Aorta (tissue), 5 donors: Measurements from ENCODE around the gene CAPN9. TPM values are rescaled to one million over a fixed set of nuclear protein-coding genes. Genes with fewer than 3 reads are reported as not detected.
A peak's percentile ranks its signal among the peaks of the same experiment; 100 is the strongest.

Experiments used
- ATAC-seq: fragments of 200-7000 bp; cut with Tn5 transposase; one replicate; pipeline ENCODE4 v1.9.1; 2022; ENCODE audit warnings: moderate library complexity; ENCODE audit not compliant: low FRiP score
- DNase-seq, 2 donors: peaks; one replicate each; pipeline ENCODE4 v3.0.0-alpha.2; 2020
- H3K27ac ChIP-seq, 2 donors: one replicate each; pipeline ENCODE4 v1.5.1; 2013; ENCODE audit warnings: low read length in 2 of 2, mild to moderate bottlenecking in 2 of 2, moderate library complexity in 2 of 2, control low read depth in 1 of 2, inconsistent platforms in 1 of 2, low read depth in 1 of 2
- H3K27me3 ChIP-seq, 2 donors: one replicate each; pipeline ENCODE4 v1.6.1; 2013; ENCODE audit warnings: control low read depth in 1 of 2, low read length in 1 of 2, mild to moderate bottlenecking in 1 of 2, moderate library complexity in 1 of 2; ENCODE audit not compliant: insufficient read depth in 2 of 2, control insufficient read depth in 1 of 2
- H3K36me3 ChIP-seq, 2 donors: one replicate each; pipeline ENCODE4 v1.6.1; 2013; ENCODE audit warnings: control low read depth in 1 of 2, low read length in 1 of 2, mild to moderate bottlenecking in 1 of 2; ENCODE audit not compliant: insufficient read depth in 2 of 2, control insufficient read depth in 1 of 2
- H3K4me1 ChIP-seq, 2 donors: one replicate each; pipeline ENCODE4 v1.6.1; 2013; ENCODE audit warnings: low read length in 2 of 2, control low read depth in 1 of 2, mild to moderate bottlenecking in 1 of 2, moderate library complexity in 1 of 2; ENCODE audit not compliant: insufficient read depth in 2 of 2, control insufficient read depth in 1 of 2
- H3K4me3 ChIP-seq, 2 donors: one replicate each; pipeline ENCODE4 v1.5.1; 2013; ENCODE audit warnings: low read length in 2 of 2, control low read depth in 1 of 2, mild to moderate bottlenecking in 1 of 2
- H3K9me3 ChIP-seq: one replicate; pipeline ENCODE4 v1.6.1; 2013; ENCODE audit warnings: mild to moderate bottlenecking, low read length; ENCODE audit not compliant: control insufficient read depth
- WGBS, 2 donors: extraction: QIAGEN DNeasy Blood & Tissue Kit; methylation state at CpG; one replicate each; pipeline ENCODE4 v1.1.7; 2013; 5-methylcytosine and 5-hydroxymethylcytosine counted together
- intact Hi-C, 2 donors: fragments of 100-400 bp; cut with DNase I; formaldehyde crosslinking; loops; one replicate each; pipeline versions ENCODE4 v1.14.2 to v1.15.0; 2022
- polyA plus RNA-seq, 2 donors: library from polyadenylated mRNA; stranded (reverse); fragments of 200-250 nt; gene quantifications; one replicate each; pipeline ENCODE4 v1.2.3, GENCODE V29; 2013
- total RNA-seq, 2 donors: library from RNA; stranded (reverse); fragmentation: NEBNext Ultra II Directional; extraction: Animal tissue kit (Norgen Biotek cat#: 25700); gene quantifications; one replicate each; pipeline ENCODE4 v1.2.1, GENCODE V29; 2021
- donor health status: healthy with polysubstance abuse.
- donor health status: Bipolar disorder and iron deficiency.
- donor health status: DM: no; HTN: no; CAD: no.
- donor health status: DM: no; HTN: no; CAD: no.
- donor health status: DM: yes; HTN: yes; CAD: no.

Gene CAPN9
- total and polyA plus RNA-seq, 4 donors: 0.46 to 6.0 TPM; not detected in 2

GRCh38 chr1:230796626-230797025 is 49.4 kb downstream of the CAPN9 start:
- Histone ChIP-seq H3K4me1 (no peaks in the 10 kb centered on the region), H3K9me3 (no peaks in the 10 kb centered on the region), H3K27me3 (no peaks in the 10 kb centered on the region), H3K4me3 (no peak overlapping the region), H3K36me3 (no peaks in the 10 kb centered on the region), H3K27ac (no peak overlapping the region)
- DNase-seq (no peak), ATAC-seq (no peak)
- intact Hi-C loops: loop anchor here in 1 of 2 donors (5.0 kb wide), 1 partner anchor 181 kb away; the partner anchor contains the start of genes ARV1 and TTC13
- 45 to 67% methylated on average over 2 of the region's 2 CpGs for WGBS, 2 donors

DNA sequence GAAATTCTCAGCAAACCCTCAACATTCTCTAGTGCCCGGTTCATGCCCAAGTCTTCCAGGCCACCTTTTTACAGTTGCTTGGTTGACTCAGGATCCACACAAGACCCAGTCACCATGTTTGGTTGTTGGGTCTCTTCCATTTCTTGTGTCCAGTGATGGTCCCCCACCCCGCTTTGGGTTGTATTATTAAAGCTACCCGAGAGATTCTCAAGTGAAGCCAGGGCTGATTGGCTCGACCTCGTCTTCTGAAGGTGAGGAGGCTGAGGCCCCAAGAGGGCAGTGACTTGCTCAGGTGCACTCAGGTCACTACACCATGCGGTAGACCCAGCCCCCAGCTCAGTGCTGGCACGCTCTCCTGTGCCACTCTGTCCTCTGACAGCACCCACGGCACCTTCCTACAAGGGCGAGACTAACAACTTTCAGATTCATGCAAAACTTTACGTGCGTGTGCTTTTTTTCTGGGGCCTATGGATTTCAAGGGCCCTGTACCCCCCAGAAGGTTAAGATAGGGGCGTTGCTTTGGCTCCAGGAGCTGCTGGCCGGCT is 50.3 kb downstream of the CAPN9 start:
- Histone ChIP-seq H3K9me3 (no peaks in the 10 kb centered on the region), H3K27me3 (no peaks in the 10 kb centered on the region), H3K4me3 (no peak overlapping the region), H3K27ac (no peak overlapping the region), H3K36me3 (no peaks in the 10 kb centered on the region), H3K4me1 (no peaks in the 10 kb centered on the region)
- 73 to 75% methylated on average over 13 of the region's 13 CpGs for WGBS, 2 donors
- intact Hi-C loops: loop anchor here in 1 of 2 donors (5.0 kb wide), 1 partner anchor 180 kb away; the partner anchor contains the start of genes ARV1 and TTC13
- ATAC-seq (no peak), DNase-seq (no peak)

DNA sequence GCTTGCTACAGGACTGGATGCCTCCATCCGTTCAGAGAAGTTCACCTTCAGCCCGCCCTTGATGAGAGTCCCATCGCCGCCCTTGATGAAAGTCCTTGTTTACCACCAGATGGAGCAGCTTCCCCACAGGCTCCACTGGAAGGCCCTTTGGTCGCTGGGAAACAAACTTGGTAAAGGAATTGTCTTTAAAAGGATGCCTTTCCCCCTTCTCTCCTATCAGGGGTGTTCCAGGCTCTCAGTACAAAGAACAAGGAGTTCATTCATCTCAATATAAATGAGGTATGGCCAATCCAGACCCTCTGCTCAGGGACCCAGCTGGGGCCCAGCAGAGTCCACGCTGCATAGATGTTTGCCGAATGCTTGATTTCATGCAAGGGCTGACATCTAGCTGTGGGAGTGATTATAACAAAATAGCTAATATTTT is 50.8 kb downstream of the CAPN9 start:
- Histone ChIP-seq H3K4me1 (no peaks in the 10 kb centered on the region), H3K36me3 (no peaks in the 10 kb centered on the region), H3K4me3 (no peak overlapping the region), H3K27ac (no peak overlapping the region), H3K9me3 (no peaks in the 10 kb centered on the region), H3K27me3 (no peaks in the 10 kb centered on the region)
- ATAC-seq: peak; percentile 83
- DNase-seq: peak in 1 of 2 donors; percentile 70
- intact Hi-C loops: loop anchor here (1.0 to 5.0 kb wide), 3 partner anchors 119 to 413 kb away; partner anchors contain the start of genes ARV1 (in 1 of the 2) and TTC13 (in 1 of the 2)
- WGBS, 2 donors: 20 to 23% methylated on average over 7 of the region's 7 CpGs

GRCh38 chr1:230798491-230798890 is 51.3 kb downstream of the CAPN9 start:
- ATAC-seq (no peak), DNase-seq (no peak)
- H3K4me3 ChIP-seq: no peak overlapping the region
- intact Hi-C loops: loop anchor here (1.0 to 5.0 kb wide), 3 partner anchors 119 to 412 kb away; partner anchors contain the start of genes ARV1 (in 1 of the 2) and TTC13 (in 1 of the 2)
- H3K27ac ChIP-seq: no peak overlapping the region
- H3K27me3 ChIP-seq: no peaks in the 10 kb centered on the region
- H3K9me3 ChIP-seq: no peaks in the 10 kb centered on the region
- 85 to 91% methylated on average over 5 of the region's 5 CpGs for WGBS, 2 donors
- no peaks in the 10 kb centered on the region for H3K36me3 ChIP-seq
- H3K4me1 ChIP-seq: no peaks in the 10 kb centered on the region

GRCh38 chr1:230800891-230801840 is 54.0 kb downstream of the CAPN9 start:
- intact Hi-C loops: no loop called here
- 70 to 71% methylated on average over 9 of the region's 9 CpGs for WGBS, 2 donors
- ATAC-seq: no peak

DNA sequence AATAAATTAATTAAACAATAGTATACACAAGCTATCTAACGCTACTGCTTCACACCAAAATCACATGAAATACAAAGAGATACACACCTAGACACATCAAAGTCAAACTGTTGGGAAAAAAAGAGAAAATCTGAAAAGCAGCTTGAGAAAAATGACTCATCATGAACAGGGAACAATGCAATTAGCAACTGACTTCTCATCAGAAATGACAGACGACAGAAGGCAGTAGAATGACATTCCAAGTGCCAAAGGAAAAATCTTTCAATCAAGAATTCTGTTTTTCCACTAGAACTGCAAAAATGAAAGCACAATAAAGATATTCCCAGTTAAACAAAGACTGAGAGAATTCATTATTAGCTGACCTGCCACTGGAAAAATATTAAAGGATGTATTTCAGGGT is 57.2 kb downstream of the CAPN9 start:
- no peak overlapping the region for H3K4me3 ChIP-seq
- DNase-seq: no peak
- no peaks in the 10 kb centered on the region for H3K9me3 ChIP-seq
- H3K27me3 ChIP-seq: no peaks in the 10 kb centered on the region
- ATAC-seq: no peak
- 88 to 95% methylated on average over 2 of the region's 2 CpGs for WGBS, 2 donors
- no peaks in the 10 kb centered on the region for H3K36me3 ChIP-seq
- H3K4me1 ChIP-seq: no peaks in the 10 kb centered on the region
- no peak overlapping the region for H3K27ac ChIP-seq
- intact Hi-C loops: no loop called here

More at GRCh38 chr1:230800891-230801840, 54.0 kb downstream of the CAPN9 start:
- Histone ChIP-seq H3K36me3 (no peaks in the 10 kb centered on the region), H3K27me3 (no peaks in the 10 kb centered on the region), H3K4me3 (no peak overlapping the region), H3K27ac (no peak overlapping the region), H3K4me1 (no peaks in the 10 kb centered on the region), H3K9me3 (no peaks in the 10 kb centered on the region)
- DNase-seq: no peak

- 49 to 70% methylated on average over 2 of the region's 2 CpGs for WGBS, 2 donors
- Histone ChIP-seq H3K36me3 (no peaks in the 10 kb centered on the region), H3K4me3 (no peak overlapping the region), H3K27ac (peak overlapping the region in 1 of 2 donors; percentile 37), H3K9me3 (no peaks in the 10 kb centered on the region), H3K4me1 (no peaks in the 10 kb centered on the region), H3K27me3 (no peaks in the 10 kb centered on the region)
- intact Hi-C loops: loop anchor here (5.0 kb wide), 1 partner anchor 61 kb away; the partner anchor contains the start of gene C1orf198 (in 2 of the 2)
- DNase-seq (no peak), ATAC-seq (no peak)
These were observed 59.4 kb downstream of the CAPN9 start for GRCh38 chr1:230806552-230806951.

DNA sequence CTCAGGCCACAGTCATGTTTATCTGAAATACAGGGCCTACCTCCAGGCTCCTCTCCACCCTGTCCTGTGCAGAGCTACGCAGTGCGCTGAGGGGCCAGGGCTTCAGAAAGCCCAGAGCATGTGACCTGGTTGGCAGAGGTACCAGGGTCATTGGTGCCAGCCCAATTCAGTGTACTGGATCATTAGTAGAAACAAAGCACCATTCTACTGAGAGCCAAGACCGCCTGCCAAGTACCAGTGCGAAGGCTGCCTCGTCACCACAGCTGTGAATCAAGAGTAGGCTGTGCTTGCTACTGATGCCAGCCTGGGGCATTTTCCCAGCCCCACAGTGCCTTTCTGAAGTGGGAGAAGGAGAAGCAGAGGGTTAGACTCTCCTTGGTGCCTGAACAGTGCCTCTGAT is 59.8 kb downstream of the CAPN9 start:
- no peaks in the 10 kb centered on the region for H3K27me3 ChIP-seq
- no peaks in the 10 kb centered on the region for H3K9me3 ChIP-seq
- no peak overlapping the region for H3K4me3 ChIP-seq
- WGBS, 2 donors: 14 to 18% methylated on average over 5 of the region's 5 CpGs
- peak; percentile 84 for ATAC-seq
- peak; percentile 69 to 87 for DNase-seq
- H3K4me1 ChIP-seq: no peaks in the 10 kb centered on the region
- H3K36me3 ChIP-seq: no peaks in the 10 kb centered on the region
- intact Hi-C loops: loop anchor here (5.0 kb wide), 1 partner anchor 60 kb away; the partner anchor contains the start of gene C1orf198 (in 2 of the 2)
- H3K27ac ChIP-seq: peak overlapping the region; percentile 47 to 78
